Upper lobe of left lung (tissue), 4 donors: ENCODE results near the gene SNX10.

Experiments used
- EP300 ChIP-seq, 4 donors: sonication (generic); formaldehyde crosslinking; IDR thresholded peaks; one replicate each; pipeline ENCODE4 v1.5.1; 2017; ENCODE audit warnings: antibody characterized with exemption in 4 of 4, control low read depth in 2 of 4
- POLR2A ChIP-seq, 4 donors: fragments of 450-650 bp; IDR thresholded peaks; one replicate each; pipeline ENCODE4 v1.5.1; 2016 to 2017; ENCODE audit warnings: antibody characterized with exemption in 4 of 4, mild to moderate bottlenecking in 2 of 4
- POLR2AphosphoS5 ChIP-seq, 2 donors: sonication (generic); formaldehyde crosslinking; IDR thresholded peaks; one replicate each; pipeline ENCODE4 v1.5.1; 2017; ENCODE audit warnings: antibody characterized with exemption in 2 of 2
- TF ChIP-seq, protein P1 (sequence below), 6 experiments: fragments of 450-650 bp in 4 of 6; fragments of 200-600 bp in 2 of 6; sonication (generic) in 2 of 6; IDR thresholded peaks; one replicate each; pipeline ENCODE4 v1.5.1; 2016 to 2019; ENCODE audit warnings: antibody characterized with exemption in 6 of 6

DNA sequence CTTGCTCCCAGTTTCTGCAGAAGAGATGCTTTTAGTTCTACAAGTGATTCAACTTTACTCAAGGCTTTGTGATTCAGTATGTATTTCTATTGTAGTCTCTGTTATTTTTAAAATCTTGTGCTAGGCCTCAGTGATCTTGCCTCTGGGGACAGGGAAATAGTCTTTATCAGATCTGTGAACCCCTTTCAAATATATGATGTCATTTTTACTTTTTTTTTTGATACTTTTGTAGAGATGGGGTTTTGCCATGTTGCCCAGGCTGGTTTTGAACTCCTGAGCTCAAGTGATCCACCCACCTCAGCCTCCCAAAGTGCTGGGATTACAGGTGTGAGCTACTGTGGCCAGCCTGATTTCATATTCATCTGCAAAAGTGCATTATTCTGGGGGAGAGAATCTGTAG lies 3.4 kb downstream of the SNX10 start:
- TF ChIP-seq, protein P1, sequence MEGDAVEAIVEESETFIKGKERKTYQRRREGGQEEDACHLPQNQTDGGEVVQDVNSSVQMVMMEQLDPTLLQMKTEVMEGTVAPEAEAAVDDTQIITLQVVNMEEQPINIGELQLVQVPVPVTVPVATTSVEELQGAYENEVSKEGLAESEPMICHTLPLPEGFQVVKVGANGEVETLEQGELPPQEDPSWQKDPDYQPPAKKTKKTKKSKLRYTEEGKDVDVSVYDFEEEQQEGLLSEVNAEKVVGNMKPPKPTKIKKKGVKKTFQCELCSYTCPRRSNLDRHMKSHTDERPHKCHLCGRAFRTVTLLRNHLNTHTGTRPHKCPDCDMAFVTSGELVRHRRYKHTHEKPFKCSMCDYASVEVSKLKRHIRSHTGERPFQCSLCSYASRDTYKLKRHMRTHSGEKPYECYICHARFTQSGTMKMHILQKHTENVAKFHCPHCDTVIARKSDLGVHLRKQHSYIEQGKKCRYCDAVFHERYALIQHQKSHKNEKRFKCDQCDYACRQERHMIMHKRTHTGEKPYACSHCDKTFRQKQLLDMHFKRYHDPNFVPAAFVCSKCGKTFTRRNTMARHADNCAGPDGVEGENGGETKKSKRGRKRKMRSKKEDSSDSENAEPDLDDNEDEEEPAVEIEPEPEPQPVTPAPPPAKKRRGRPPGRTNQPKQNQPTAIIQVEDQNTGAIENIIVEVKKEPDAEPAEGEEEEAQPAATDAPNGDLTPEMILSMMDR (IDR thresholded peaks at IDR 0.05): no peak
- TF ChIP-seq POLR2A (IDR thresholded peaks at IDR 0.05) (no peak), EP300 (IDR thresholded peaks at IDR 0.05) (no peak), POLR2AphosphoS5 (IDR thresholded peaks at IDR 0.05) (no peak)
